K562 (cell line): ENCODE data around the gene RYR3.

ENCODE experiments used
- FOXA1 ChIP-seq: fragments of 450-650 bp; IDR thresholded peaks from 2 replicates; pipeline ENCODE4 v1.6.1; 2016; ENCODE audit warnings: mild to moderate bottlenecking, borderline replicate concordance
- FOXM1 ChIP-seq, 2 experiments: fragments of 450-650 bp in 1 of 2; sonication (generic) in 1 of 2; formaldehyde crosslinking in 1 of 2; IDR thresholded peaks; 2 replicates each; pipeline versions ENCODE4 v1.6.1 to v1.9.0; 2017 to 2022; ENCODE audit warnings: low read depth in 2 of 2, mild to moderate bottlenecking in 2 of 2, missing genetic modification reagents in 1 of 2, moderate library complexity in 1 of 2
- NR2C1 ChIP-seq, 2 experiments: fragments of 450-650 bp; IDR thresholded peaks; 2 replicates each; pipeline ENCODE4 v1.6.1; 2017; ENCODE audit warnings: mild to moderate bottlenecking in 2 of 2, antibody characterized with exemption in 1 of 2, inconsistent platforms in 1 of 2, missing compliant biosample characterization in 1 of 2, missing genetic modification characterization in 1 of 2
- SRSF3 ChIP-seq: fragments of 200-400 bp; formaldehyde crosslinking; IDR thresholded peaks from 2 replicates; pipeline ENCODE4 v1.6.1; 2016; ENCODE audit warnings: mild to moderate bottlenecking, low read length, moderate library complexity; ENCODE audit not compliant: insufficient read depth
- TEAD4 ChIP-seq, 2 experiments: sonication (generic) in 1 of 2; formaldehyde crosslinking in 1 of 2; IDR thresholded peaks; 2 replicates each; pipeline versions ENCODE4 v1.6.1 to v1.8.0; 2012 to 2022; ENCODE audit warnings: borderline replicate concordance in 1 of 2, inconsistent platforms in 1 of 2, low read length in 1 of 2, mild to moderate bottlenecking in 1 of 2, missing genetic modification reagents in 1 of 2
- ZNF639 ChIP-seq, 2 experiments: fragments of 200-800 bp in 1 of 2; sonication (Bioruptor generic) in 1 of 2; sonication (generic) in 1 of 2; formaldehyde crosslinking in 1 of 2; IDR thresholded peaks in 1 of 2; conservative IDR thresholded peaks in 1 of 2; 2 replicates each; pipeline versions ENCODE4 v1.5.0 to v1.6.1; 2016 to 2020; ENCODE audit warnings: missing compliant biosample characterization in 1 of 2, missing genetic modification characterization in 1 of 2, missing genetic modification reagents in 1 of 2
- TF ChIP-seq, protein P1 (sequence below), 3 experiments: IDR thresholded peaks in 2 of 3; conservative IDR thresholded peaks in 1 of 3; 2 replicates each; pipeline ENCODE4 v1.5.1; 2011 to 2012; ENCODE audit warnings: low read length in 3 of 3, mild to moderate bottlenecking in 3 of 3, control low read depth in 2 of 3, improper control_type of control experiment in 1 of 3, inconsistent platforms in 1 of 3, low read depth in 1 of 3, mixed read lengths in 1 of 3, moderate library complexity in 1 of 3; ENCODE audit not compliant: insufficient read depth in 2 of 3
- TF ChIP-seq, protein P2 (sequence below): fragments of 200-400 bp; formaldehyde crosslinking; IDR thresholded peaks from 2 replicates; pipeline ENCODE4 v1.6.1; 2017; ENCODE audit warnings: mild to moderate bottlenecking, low read depth, low read length, moderate library complexity

- TF ChIP-seq, protein P1, sequence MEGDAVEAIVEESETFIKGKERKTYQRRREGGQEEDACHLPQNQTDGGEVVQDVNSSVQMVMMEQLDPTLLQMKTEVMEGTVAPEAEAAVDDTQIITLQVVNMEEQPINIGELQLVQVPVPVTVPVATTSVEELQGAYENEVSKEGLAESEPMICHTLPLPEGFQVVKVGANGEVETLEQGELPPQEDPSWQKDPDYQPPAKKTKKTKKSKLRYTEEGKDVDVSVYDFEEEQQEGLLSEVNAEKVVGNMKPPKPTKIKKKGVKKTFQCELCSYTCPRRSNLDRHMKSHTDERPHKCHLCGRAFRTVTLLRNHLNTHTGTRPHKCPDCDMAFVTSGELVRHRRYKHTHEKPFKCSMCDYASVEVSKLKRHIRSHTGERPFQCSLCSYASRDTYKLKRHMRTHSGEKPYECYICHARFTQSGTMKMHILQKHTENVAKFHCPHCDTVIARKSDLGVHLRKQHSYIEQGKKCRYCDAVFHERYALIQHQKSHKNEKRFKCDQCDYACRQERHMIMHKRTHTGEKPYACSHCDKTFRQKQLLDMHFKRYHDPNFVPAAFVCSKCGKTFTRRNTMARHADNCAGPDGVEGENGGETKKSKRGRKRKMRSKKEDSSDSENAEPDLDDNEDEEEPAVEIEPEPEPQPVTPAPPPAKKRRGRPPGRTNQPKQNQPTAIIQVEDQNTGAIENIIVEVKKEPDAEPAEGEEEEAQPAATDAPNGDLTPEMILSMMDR (IDR thresholded peaks at IDR 0.05 in 2 of 3, conservative IDR thresholded peaks at IDR 0.05 in 1 of 3; ENCODE audit: insufficient read depth in 2 of 3, low read depth in 1 of 3, low read length in 3 of 3) = no peak
- TF ChIP-seq, protein P2, sequence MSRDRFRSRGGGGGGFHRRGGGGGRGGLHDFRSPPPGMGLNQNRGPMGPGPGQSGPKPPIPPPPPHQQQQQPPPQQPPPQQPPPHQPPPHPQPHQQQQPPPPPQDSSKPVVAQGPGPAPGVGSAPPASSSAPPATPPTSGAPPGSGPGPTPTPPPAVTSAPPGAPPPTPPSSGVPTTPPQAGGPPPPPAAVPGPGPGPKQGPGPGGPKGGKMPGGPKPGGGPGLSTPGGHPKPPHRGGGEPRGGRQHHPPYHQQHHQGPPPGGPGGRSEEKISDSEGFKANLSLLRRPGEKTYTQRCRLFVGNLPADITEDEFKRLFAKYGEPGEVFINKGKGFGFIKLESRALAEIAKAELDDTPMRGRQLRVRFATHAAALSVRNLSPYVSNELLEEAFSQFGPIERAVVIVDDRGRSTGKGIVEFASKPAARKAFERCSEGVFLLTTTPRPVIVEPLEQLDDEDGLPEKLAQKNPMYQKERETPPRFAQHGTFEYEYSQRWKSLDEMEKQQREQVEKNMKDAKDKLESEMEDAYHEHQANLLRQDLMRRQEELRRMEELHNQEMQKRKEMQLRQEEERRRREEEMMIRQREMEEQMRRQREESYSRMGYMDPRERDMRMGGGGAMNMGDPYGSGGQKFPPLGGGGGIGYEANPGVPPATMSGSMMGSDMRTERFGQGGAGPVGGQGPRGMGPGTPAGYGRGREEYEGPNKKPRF = no peak
- TF ChIP-seq FOXA1 = no peak
- no peak for TF ChIP-seq NR2C1 (IDR thresholded peaks at IDR 0.05)
- TF ChIP-seq NR2C1 (tag; IDR thresholded peaks at IDR 0.05) = no peak
- TF ChIP-seq SRSF3 = no peak
- no peak for TF ChIP-seq FOXM1 (IDR thresholded peaks at IDR 0.05; ENCODE audit: low read depth)
- TF ChIP-seq FOXM1 (CRISPR knock-in tag; IDR thresholded peaks at IDR 0.05; ENCODE audit: low read depth) = no peak
- TF ChIP-seq TEAD4 (IDR thresholded peaks at IDR 0.05; ENCODE audit: low read length) = no peak
- no peak for TF ChIP-seq TEAD4 (CRISPR knock-in tag; IDR thresholded peaks at IDR 0.05; ENCODE audit: borderline replicate concordance)
- TF ChIP-seq ZNF639 (CRISPR knock-in tag; conservative IDR thresholded peaks at IDR 0.05 in 1 of 2, IDR thresholded peaks at IDR 0.05 in 1 of 2) = no peak
These were observed 47.1 kb downstream of the RYR3 start for GRCh38 chr15:33357845-33358244.
